CD8-positive, alpha-beta memory T cell (primary cell): ENCODE measurements around the gene DDR1. TPM values are rescaled to one million over a fixed set of nuclear protein-coding genes. Genes with fewer than 3 reads are reported as not detected.
A peak's percentile ranks its signal among the peaks of the same experiment; 100 is the strongest.
"Not testable (repeated sequence)": the region's sequence is repeated elsewhere in the genome, so short reads cannot be mapped to it uniquely, and the experiment has no call there.

Source experiments
- CTCF ChIA-PET: fragments of 350-600 bp; sonication (Branson Sonifier 250); formaldehyde crosslinking; loops from one replicate; lab custom pipeline; 2021; ENCODE audit warnings: antibody characterized with exemption; lab: Charles Lee
- POLR2A ChIA-PET: fragments of 350-600 bp; sonication (Branson Sonifier 250); formaldehyde crosslinking; loops from one replicate; lab custom pipeline; 2021; ENCODE audit warnings: antibody characterized with exemption; lab: Charles Lee
- DNase-seq, 5 donors: peaks; one replicate each; pipeline versions ENCODE4 v3.0.0 to v3.0.0-alpha.2; 2020 to 2022; ENCODE audit warnings: mixed read lengths in 1 of 5
- H3K27ac ChIP-seq: one replicate; pipeline ENCODE4 v1.7.0; 2013; ENCODE audit warnings: low read depth, mild to moderate bottlenecking, low read length, moderate library complexity
- H3K27me3 ChIP-seq: 2 replicates; pipeline ENCODE4 v1.7.0; 2013; ENCODE audit warnings: low read length, mild to moderate bottlenecking; ENCODE audit not compliant: insufficient read depth, poor library complexity, severe bottlenecking
- H3K36me3 ChIP-seq: 2 replicates; pipeline ENCODE4 v1.7.0; 2013; ENCODE audit warnings: mild to moderate bottlenecking, low read length, moderate library complexity; ENCODE audit not compliant: insufficient read depth
- H3K4me1 ChIP-seq: 2 replicates; pipeline ENCODE4 v1.7.0; 2013; ENCODE audit warnings: mild to moderate bottlenecking, low read length, moderate library complexity; ENCODE audit not compliant: insufficient read depth
- H3K4me3 ChIP-seq: 2 replicates; pipeline ENCODE4 v1.7.0; 2013; ENCODE audit warnings: mild to moderate bottlenecking, low read length
- H3K9me3 ChIP-seq: 2 replicates; pipeline ENCODE4 v1.7.0; 2013; ENCODE audit warnings: mild to moderate bottlenecking, low read length
- H3K27ac Mint-ChIP-seq, 8 donors: one replicate each; pipeline ENCODE4 v1.8.0; 2020 to 2021; ENCODE audit warnings: mixed read lengths in 8 of 8, mild to moderate bottlenecking in 6 of 8, inconsistent platforms in 3 of 8, moderate library complexity in 3 of 8
- H3K27me3 Mint-ChIP-seq, 2 donors: one replicate each; pipeline ENCODE4 v1.8.0; 2020 to 2021; ENCODE audit warnings: mixed read lengths in 2 of 2, mild to moderate bottlenecking in 1 of 2, moderate library complexity in 1 of 2
- H3K36me3 Mint-ChIP-seq, 3 donors: one replicate each; pipeline ENCODE4 v1.8.0; 2020 to 2021; ENCODE audit warnings: mixed read lengths in 3 of 3, inconsistent platforms in 1 of 3, mild to moderate bottlenecking in 1 of 3
- H3K4me1 Mint-ChIP-seq, 3 donors: one replicate each; pipeline ENCODE4 v1.8.0; 2020 to 2021; ENCODE audit warnings: mixed read lengths in 3 of 3, inconsistent platforms in 1 of 3, mild to moderate bottlenecking in 1 of 3
- H3K4me3 Mint-ChIP-seq, 7 donors: one replicate each; pipeline ENCODE4 v1.8.0; 2020 to 2021; ENCODE audit warnings: mixed read lengths in 7 of 7, mild to moderate bottlenecking in 6 of 7, moderate library complexity in 4 of 7, inconsistent platforms in 2 of 7
- H3K9me3 Mint-ChIP-seq, 5 donors: one replicate each; pipeline ENCODE4 v1.8.0; 2020 to 2022; ENCODE audit warnings: mixed read lengths in 5 of 5, mild to moderate bottlenecking in 3 of 5, moderate library complexity in 2 of 5, inconsistent platforms in 1 of 5
- polyA plus RNA-seq: library from polyadenylated mRNA; unstranded; fragments of 300-500 nt; fragmentation: Illumina TruSeq; gene quantifications from one replicate; pipeline ENCODE4 v1.2.3, GENCODE V29; 2021
- total RNA-seq, 2 experiments: library from RNA; stranded (reverse); gene quantifications; one replicate each; pipeline ENCODE4 v1.2.3, GENCODE V29; 2021

The DDR1 gene
- total and polyA plus RNA-seq, 3 experiments from 2014 or later: 1.2 to 10.5 (median 10.1) TPM

GRCh38 chr6:30844118-30844535 is 40.2 kb upstream of the DDR1 start:
- ChIA-PET CTCF (interaction anchor here (1.2 to 3.8 kb wide), 3 partner anchors 10 to 302 kb away, joined by 3 to 21 read pairs (median 3); no protein-coding TSS in a partner anchor), POLR2A (interaction anchor here (0.9 kb wide), 1 partner anchor 10 kb away, joined by 3 read pairs; no protein-coding TSS in a partner anchor)
- Histone ChIP-seq H3K4me3 (no peak overlapping the region), H3K4me1 (peaks cover 7% of the 10 kb centered on the region), H3K27me3 (no peaks in the 10 kb centered on the region), H3K36me3 (no peaks in the 10 kb centered on the region), H3K9me3 (no peaks in the 10 kb centered on the region), H3K27ac (no peak overlapping the region)
- H3K4me3 Mint-ChIP-seq: no peak overlapping the region
- no peaks in the 10 kb centered on the region for H3K36me3 Mint-ChIP-seq
- peaks cover 5 to 26% (median 13%) of the 10 kb centered on the region in 3 donors for H3K4me1 Mint-ChIP-seq
- DNase-seq: no peak
- no peak overlapping the region for H3K27ac Mint-ChIP-seq
- H3K9me3 Mint-ChIP-seq: no peaks in the 10 kb centered on the region
- peaks cover 8 to 12% of the 10 kb centered on the region in 2 donors for H3K27me3 Mint-ChIP-seq

- POLR2A ChIA-PET: no interaction called here
Measured at GRCh38 chr6:30845183-30845582, 39.1 kb upstream of the DDR1 start.

GRCh38 chr6:30847421-30847970 is 36.8 kb upstream of the DDR1 start:
- H3K4me1 Mint-ChIP-seq: peaks cover 0 to 17% (median 8%) of the 10 kb centered on the region in 3 donors
- Histone ChIP-seq H3K4me3 (no peak overlapping the region), H3K27me3 (no peaks in the 10 kb centered on the region), H3K36me3 (no peaks in the 10 kb centered on the region), H3K9me3 (no peaks in the 10 kb centered on the region), H3K4me1 (peaks cover 7% of the 10 kb centered on the region), H3K27ac (no peak overlapping the region)
- peaks cover 8 to 14% of the 10 kb centered on the region in 2 donors for H3K27me3 Mint-ChIP-seq
- no peak overlapping the region for H3K4me3 Mint-ChIP-seq
- DNase-seq: no peak
- peaks cover 0 to 6% (median under 1%) of the 10 kb centered on the region in 3 donors for H3K36me3 Mint-ChIP-seq
- ChIA-PET CTCF (interaction anchor here (0.7 kb wide), 1 partner anchor 13 kb away, joined by 3 read pairs; no protein-coding TSS in a partner anchor), POLR2A (interaction anchor here (0.6 kb wide), 1 partner anchor 276 kb away, joined by 3 read pairs; no protein-coding TSS in a partner anchor)
- H3K27ac Mint-ChIP-seq: no peak overlapping the region
- peaks cover 6 to 19% (median 8%) of the 10 kb centered on the region in 5 donors for H3K9me3 Mint-ChIP-seq

More at GRCh38 chr6:30845183-30845582, 39.1 kb upstream of the DDR1 start:
- Histone ChIP-seq H3K4me1 (peaks cover 7% of the 10 kb centered on the region), H3K27me3 (no peaks in the 10 kb centered on the region), H3K36me3 (no peaks in the 10 kb centered on the region), H3K27ac (no peak overlapping the region), H3K9me3 (no peaks in the 10 kb centered on the region), H3K4me3 (no peak overlapping the region)
- Mint-ChIP-seq H3K9me3 (no peaks in the 10 kb centered on the region), H3K27ac (no peak overlapping the region), H3K4me1 (peaks cover 5 to 26% (median 13%) of the 10 kb centered on the region in 3 donors), H3K4me3 (no peak overlapping the region), H3K27me3 (peaks cover 8 to 12% of the 10 kb centered on the region in 2 donors), H3K36me3 (no peaks in the 10 kb centered on the region)
- CTCF ChIA-PET: interaction anchor here (0.7 to 3.8 kb wide), 4 partner anchors 11 to 242 kb away, joined by 3 to 21 read pairs (median 3); no protein-coding TSS in a partner anchor
- DNase-seq: no peak

GRCh38 chr6:30847971-30848436 is 36.3 kb upstream of the DDR1 start:
- H3K36me3 Mint-ChIP-seq: peaks cover 0 to 6% (median 1%) of the 10 kb centered on the region in 3 donors
- POLR2A ChIA-PET: no interaction called here
- Histone ChIP-seq H3K4me3 (no peak overlapping the region), H3K27me3 (no peaks in the 10 kb centered on the region), H3K4me1 (peaks cover 7% of the 10 kb centered on the region), H3K9me3 (no peaks in the 10 kb centered on the region), H3K36me3 (no peaks in the 10 kb centered on the region), H3K27ac (no peak overlapping the region)
- peaks cover 6 to 22% (median 10%) of the 10 kb centered on the region in 5 donors for H3K9me3 Mint-ChIP-seq
- H3K27ac Mint-ChIP-seq: no peak overlapping the region
- CTCF ChIA-PET: no interaction called here
- H3K27me3 Mint-ChIP-seq: peaks cover 8 to 14% of the 10 kb centered on the region in 2 donors
- H3K4me3 Mint-ChIP-seq: no peak overlapping the region
- H3K4me1 Mint-ChIP-seq: peaks cover 0 to 13% (median 7%) of the 10 kb centered on the region in 3 donors
- no peak for DNase-seq

- H3K4me1 Mint-ChIP-seq: no peaks in the 10 kb centered on the region
- H3K4me3 ChIP-seq: no peak overlapping the region
- peak overlapping the region in 1 of 8 donors; percentile 9 for H3K27ac Mint-ChIP-seq
- H3K27me3 Mint-ChIP-seq: peaks cover 0 to 9% of the 10 kb centered on the region in 2 donors
- no peak overlapping the region for H3K27ac ChIP-seq
- DNase-seq: no peak
- H3K4me3 Mint-ChIP-seq: no peak overlapping the region
- H3K9me3 ChIP-seq: no peaks in the 10 kb centered on the region
- peaks cover 6 to 22% (median 10%) of the 10 kb centered on the region in 5 donors for H3K9me3 Mint-ChIP-seq
- ChIA-PET POLR2A (no interaction called here), CTCF (no interaction called here)
- H3K36me3 Mint-ChIP-seq: peaks cover 0 to 6% (median 1%) of the 10 kb centered on the region in 3 donors
- H3K27me3 ChIP-seq: no peaks in the 10 kb centered on the region
- H3K4me1 ChIP-seq: no peaks in the 10 kb centered on the region
- H3K36me3 ChIP-seq: no peaks in the 10 kb centered on the region
Measured at GRCh38 chr6:30849903-30850651, 34.2 kb upstream of the DDR1 start.

- H3K27me3 ChIP-seq, POLR2A ChIA-PET, H3K4me1 Mint-ChIP-seq, H3K4me1 ChIP-seq, H3K27ac ChIP-seq, DNase-seq, H3K27ac Mint-ChIP-seq, H3K36me3 Mint-ChIP-seq, H3K27me3 Mint-ChIP-seq, H3K4me3 Mint-ChIP-seq, H3K36me3 ChIP-seq, H3K9me3 ChIP-seq, H3K4me3 ChIP-seq, CTCF ChIA-PET: not testable (repeated sequence)
- H3K9me3 Mint-ChIP-seq: peaks cover 6 to 22% (median 10%) of the 10 kb centered on the region in 5 donors
Measured at GRCh38 chr6:30852459-30852858, 31.9 kb upstream of the DDR1 start.

GRCh38 chr6:30854285-30855040 is 29.9 kb upstream of the DDR1 start:
- H3K36me3 ChIP-seq: no peaks in the 10 kb centered on the region
- no peak for DNase-seq
- H3K9me3 ChIP-seq: no peaks in the 10 kb centered on the region
- Mint-ChIP-seq H3K27ac (no peak overlapping the region), H3K36me3 (peaks cover 0 to 14% (median 1%) of the 10 kb centered on the region in 3 donors), H3K4me3 (no peak overlapping the region), H3K27me3 (peaks cover 4 to 10% of the 10 kb centered on the region in 2 donors), H3K9me3 (peaks cover 6 to 31% (median 12%) of the 10 kb centered on the region in 5 donors), H3K4me1 (no peaks in the 10 kb centered on the region)
- ChIA-PET CTCF (interaction anchor here (0.7 kb wide), 1 partner anchor 22 kb away, joined by 3 read pairs; no protein-coding TSS in a partner anchor), POLR2A (no interaction called here)
- H3K4me1 ChIP-seq: no peaks in the 10 kb centered on the region
- no peaks in the 10 kb centered on the region for H3K27me3 ChIP-seq
- no peak overlapping the region for H3K4me3 ChIP-seq
- no peak overlapping the region for H3K27ac ChIP-seq
